Astrocyte (in vitro differentiated cells and primary cell): Measurements from ENCODE around the gene ZNF414. TPM values are rescaled to one million over a fixed set of nuclear protein-coding genes. Genes with fewer than 3 reads are reported as not detected.
"Not testable (repeated sequence)": the region's sequence is repeated elsewhere in the genome, so short reads cannot be mapped to it uniquely, and the experiment has no call there.

Experiments used
- DNase-seq: peaks from one replicate; pipeline ENCODE4 v3.0.0-alpha.2; 2010; ENCODE audit warnings: low read depth
- FAIRE-seq: peaks from 2 replicates; lab custom pipeline; 2011; peaks lifted over from hg19 to GRCh38; lab: Jason Lieb, UNC
- H2AFZ ChIP-seq: 2 replicates; pipeline ENCODE4 v1.6.0; 2012; ENCODE audit warnings: low read depth, low read length, inconsistent platforms
- H3K27ac ChIP-seq: 2 replicates; pipeline ENCODE4 v1.5.1; 2011; ENCODE audit warnings: low read depth, low read length, inconsistent platforms
- H3K27me3 ChIP-seq: 2 replicates; pipeline ENCODE4 v1.6.0; 2011; ENCODE audit warnings: low read length, inconsistent platforms; ENCODE audit not compliant: insufficient read depth
- H3K36me3 ChIP-seq: 2 replicates; pipeline ENCODE4 v1.5.1; 2011; ENCODE audit warnings: low read length, inconsistent platforms; ENCODE audit not compliant: insufficient read depth
- H3K4me1 ChIP-seq: 2 replicates; pipeline ENCODE4 v1.5.1; 2011; ENCODE audit warnings: low read length, inconsistent platforms; ENCODE audit not compliant: insufficient read depth
- H3K4me2 ChIP-seq: 2 replicates; pipeline ENCODE4 v1.6.0; 2012; ENCODE audit warnings: low read length, inconsistent platforms
- H3K4me3 ChIP-seq: 2 replicates; pipeline ENCODE4 v1.5.1; 2011; ENCODE audit warnings: low read depth, mild to moderate bottlenecking, low read length, inconsistent platforms; ENCODE audit not compliant: insufficient read depth
- H3K79me2 ChIP-seq: 2 replicates; pipeline ENCODE4 v1.6.0; 2012; ENCODE audit warnings: mild to moderate bottlenecking, low read length, inconsistent platforms; ENCODE audit not compliant: insufficient read depth
- H3K9ac ChIP-seq: 2 replicates; pipeline ENCODE4 v1.6.0; 2012; ENCODE audit warnings: mild to moderate bottlenecking, low read length, inconsistent platforms
- H3K9me3 ChIP-seq: 2 replicates; pipeline ENCODE4 v1.5.1; 2012; ENCODE audit warnings: low read depth, mild to moderate bottlenecking, low read length, inconsistent platforms; ENCODE audit not compliant: insufficient read depth
- H4K20me1 ChIP-seq: 2 replicates; pipeline ENCODE4 v1.6.0; 2012; ENCODE audit warnings: low read length, inconsistent platforms; ENCODE audit not compliant: insufficient read depth
- H3K27ac Mint-ChIP-seq: one replicate; pipeline ENCODE4 v1.8.0; 2021; ENCODE audit warnings: mild to moderate bottlenecking, mixed read lengths; ENCODE audit not compliant: unreplicated experiment
- H3K27me3 Mint-ChIP-seq: one replicate; pipeline ENCODE4 v1.8.0; 2021; ENCODE audit warnings: low read depth, mixed read lengths; ENCODE audit not compliant: unreplicated experiment
- H3K36me3 Mint-ChIP-seq: one replicate; pipeline ENCODE4 v1.8.0; 2021; ENCODE audit warnings: low read depth, mixed read lengths; ENCODE audit not compliant: unreplicated experiment
- H3K4me1 Mint-ChIP-seq: one replicate; pipeline ENCODE4 v1.8.0; 2021; ENCODE audit warnings: low read depth, mixed read lengths; ENCODE audit not compliant: unreplicated experiment
- H3K4me3 Mint-ChIP-seq: one replicate; pipeline ENCODE4 v1.8.0; 2021; ENCODE audit warnings: mild to moderate bottlenecking, moderate library complexity, mixed read lengths; ENCODE audit not compliant: unreplicated experiment
- H3K9me3 Mint-ChIP-seq: one replicate; pipeline ENCODE4 v1.8.0; 2021; ENCODE audit warnings: mild to moderate bottlenecking, mixed read lengths; ENCODE audit not compliant: unreplicated experiment
- CTCF ChIP-seq: IDR thresholded peaks from 2 replicates; pipeline ENCODE4 v1.5.1; 2011; ENCODE audit warnings: low read depth, mild to moderate bottlenecking, inconsistent platforms, low read length, moderate library complexity; ENCODE audit not compliant: insufficient read depth
- EZH2 ChIP-seq: IDR thresholded peaks from 2 replicates; pipeline ENCODE4 v1.6.1; 2012; ENCODE audit warnings: mild to moderate bottlenecking, low read length, inconsistent platforms; ENCODE audit not compliant: insufficient read depth
- total RNA-seq: library from RNA; stranded (reverse); gene quantifications from 2 replicates; pipeline ENCODE4 v1.2.1, GENCODE V29; 2021

Gene ZNF414
- total RNA-seq, 1 donor from 2014 or later: 17.2 TPM

- H3K27ac Mint-ChIP-seq: peak overlapping the region; percentile 38
These were observed 1.4 kb upstream of the ZNF414 start for GRCh38 chr19:8515317-8515716.

GRCh38 chr19:8514505-8515009, 590 bp upstream of the ZNF414 start:
- peak overlapping the region; percentile 86 for H3K4me3 Mint-ChIP-seq
- not testable (repeated sequence) for DNase-seq, H3K4me1 ChIP-seq, H4K20me1 ChIP-seq, H3K27me3 ChIP-seq, H3K9me3 Mint-ChIP-seq, H3K36me3 Mint-ChIP-seq, H3K79me2 ChIP-seq, H3K9me3 ChIP-seq, H3K4me1 Mint-ChIP-seq, H3K27me3 Mint-ChIP-seq, H3K36me3 ChIP-seq, FAIRE-seq
- Histone ChIP-seq H3K4me3 (peak overlapping the region; percentile 79), H3K27ac (peak overlapping the region; percentile 100), H3K4me2 (peak overlapping the region; percentile 91), H3K9ac (peak overlapping the region; percentile 100), H2AFZ (peak overlapping the region; percentile 100)
- peak overlapping the region; percentile 96 for H3K27ac Mint-ChIP-seq

More at GRCh38 chr19:8515317-8515716, 1.4 kb upstream of the ZNF414 start:
- DNase-seq (no peak), FAIRE-seq (no peak)
- Mint-ChIP-seq H3K4me1 (peaks cover 10% of the 10 kb centered on the region), H3K36me3 (no peaks in the 10 kb centered on the region), H3K9me3 (no peaks in the 10 kb centered on the region), H3K4me3 (peak overlapping the region; percentile 64), H3K27me3 (no peaks in the 10 kb centered on the region)
- Histone ChIP-seq H3K4me3 (no peak overlapping the region), H3K36me3 (no peaks in the 10 kb centered on the region), H3K4me1 (peaks cover 7% of the 10 kb centered on the region), H3K4me2 (no peak overlapping the region), H3K27ac (no peak overlapping the region), H3K27me3 (no peaks in the 10 kb centered on the region), H2AFZ (no peak overlapping the region), H3K9me3 (no peaks in the 10 kb centered on the region), H3K79me2 (peaks cover 3% of the 10 kb centered on the region), H4K20me1 (no peaks in the 10 kb centered on the region), H3K9ac (no peak overlapping the region)
- TF ChIP-seq CTCF: no peak
- no peak for TF ChIP-seq EZH2

- Histone ChIP-seq H2AFZ (peak overlapping the region; percentile 100), H4K20me1 (no peaks in the 10 kb centered on the region), H3K27ac (peak overlapping the region; percentile 100), H3K27me3 (no peaks in the 10 kb centered on the region), H3K79me2 (peaks cover 3% of the 10 kb centered on the region), H3K4me1 (peaks cover 7% of the 10 kb centered on the region), H3K4me3 (peak overlapping the region; percentile 79), H3K9me3 (no peaks in the 10 kb centered on the region), H3K9ac (peak overlapping the region; percentile 100), H3K4me2 (peak overlapping the region; percentile 91), H3K36me3 (no peaks in the 10 kb centered on the region)
- DNase-seq (no peak), FAIRE-seq (no peak)
- no peaks in the 10 kb centered on the region for H3K9me3 Mint-ChIP-seq
- TF ChIP-seq CTCF (no peak), EZH2 (no peak)
- H3K36me3 Mint-ChIP-seq: no peaks in the 10 kb centered on the region
- H3K4me1 Mint-ChIP-seq: peaks cover 10% of the 10 kb centered on the region
- no peaks in the 10 kb centered on the region for H3K27me3 Mint-ChIP-seq
- H3K4me3 Mint-ChIP-seq: peak overlapping the region; percentile 86
- peak overlapping the region; percentile 90 for H3K27ac Mint-ChIP-seq
These were observed 806 bp downstream of the ZNF414 start for GRCh38 chr19:8513036-8513686.
